Inflammatory macrophage treated with lipopolysaccharide for 4 hours (primary cell): Measurements from ENCODE around the gene ELMO3.

Experiments
- DNase-seq: peaks from one replicate; pipeline ENCODE4 v3.0.0-alpha.2; 2020

The ELMO3 gene

GRCh38 chr16:67244387-67245185 lies 45.7 kb downstream of the ELMO3 start:
- DNase-seq, result peak; percentile 100

- DNase-seq, result no peak
These were observed 46.3 kb downstream of the ELMO3 start for GRCh38 chr16:67245186-67245585.

- no peak for DNase-seq
These were observed 46.7 kb downstream of the ELMO3 start for GRCh38 chr16:67245674-67246080.

GRCh38 chr16:67246081-67246755 lies 47.3 kb downstream of the ELMO3 start:
- peak; percentile 70 for DNase-seq

GRCh38 chr16:67246756-67247191 lies 47.8 kb downstream of the ELMO3 start:
- no peak for DNase-seq

- DNase-seq, result peak; percentile 95
These were observed 48.5 kb downstream of the ELMO3 start, which contains the start of gene FHOD1 for GRCh38 chr16:67247192-67248072. Gene FHOD1, minus strand, starts transcription at chr16:67247481. Its CDS starts 71 bp downstream, at chr16:67247410.

- no peak for DNase-seq
These were observed 49.1 kb downstream of the ELMO3 start for GRCh38 chr16:67248073-67248400.

GRCh38 chr16:67248401-67249177 lies 49.7 kb downstream of the ELMO3 start, which contains the start of gene SLC9A5:
Gene SLC9A5, plus strand, starts transcription at chr16:67248979. Its CDS starts 36 bp downstream, at chr16:67249015.
- DNase-seq, result no peak

- no peak for DNase-seq
These were observed 50.5 kb downstream of the ELMO3 start for GRCh38 chr16:67249178-67250044.

- DNase-seq, result no peak
These were observed 51.1 kb downstream of the ELMO3 start for GRCh38 chr16:67250045-67250327.

GRCh38 chr16:67252609-67253497 lies 53.9 kb downstream of the ELMO3 start:
- no peak for DNase-seq
